ENCODE data around the gene TACSTD2. TPM values are rescaled to one million over a fixed set of nuclear protein-coding genes. Genes with fewer than 3 reads are reported as not detected.

The TACSTD2 gene, protein sequence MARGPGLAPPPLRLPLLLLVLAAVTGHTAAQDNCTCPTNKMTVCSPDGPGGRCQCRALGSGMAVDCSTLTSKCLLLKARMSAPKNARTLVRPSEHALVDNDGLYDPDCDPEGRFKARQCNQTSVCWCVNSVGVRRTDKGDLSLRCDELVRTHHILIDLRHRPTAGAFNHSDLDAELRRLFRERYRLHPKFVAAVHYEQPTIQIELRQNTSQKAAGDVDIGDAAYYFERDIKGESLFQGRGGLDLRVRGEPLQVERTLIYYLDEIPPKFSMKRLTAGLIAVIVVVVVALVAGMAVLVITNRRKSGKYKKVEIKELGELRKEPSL
- total RNA-seq (2016; rRNA removed; fragmentation: Illumina TruSeq; extraction: Trizol) (not detected in 2 replicates), polyA plus RNA-seq (2011; rRNA removed) (not detected in 2 replicates), polyA minus RNA-seq (2011; rRNA and poly(A)+ RNA removed; ENCODE audit: low replicate concordance) (0.94 TPM in 1 of 2 replicates, not detected in the other), Bru-seq, nascent RNA (percentile 21 among the genes with signal in this experiment), BruChase-seq, experiment 1, labeled RNA remaining after a 6-hour chase (percentile 33 among the genes with signal in this experiment), BruChase-seq, experiment 2, labeled RNA remaining after a 2-hour chase (percentile 23 among the genes with signal in this experiment)
- total RNA-seq (2016; cell fraction: cytosol; rRNA removed; fragmentation: Illumina TruSeq; extraction: Trizol; ENCODE audit: low read depth), result not detected in 2 replicates
- total RNA-seq (2016; cell fraction: insoluble cytoplasmic fraction; rRNA removed; fragmentation: Illumina TruSeq; extraction: Trizol), result not detected in 2 replicates
- total RNA-seq (2016; cell fraction: membrane; rRNA removed; fragmentation: Illumina TruSeq; extraction: Trizol), result not detected in 2 replicates
- not detected in 2 replicates for total RNA-seq (2016; cell fraction: nucleus; rRNA removed; fragmentation: Illumina TruSeq; extraction: Trizol)
- polyA plus RNA-seq (2011; cell fraction: cytosol; rRNA removed), result not detected in 2 replicates
- polyA plus RNA-seq (2011; cell fraction: nucleus; rRNA removed), result 0.09 and 0.10 TPM in 2 replicates
- polyA plus RNA-seq (2012), result not detected in 2 replicates
- polyA plus RNA-seq (2016; cell fraction: cytosol; fragmentation: Illumina TruSeq; extraction: Trizol; ENCODE audit: low read depth), result not detected in 2 replicates
- not detected in 2 replicates for polyA plus RNA-seq (2016; cell fraction: insoluble cytoplasmic fraction; fragmentation: Illumina TruSeq; extraction: Trizol; ENCODE audit: low read depth)
- polyA plus RNA-seq (2016; cell fraction: membrane; fragmentation: Illumina TruSeq; extraction: Trizol; ENCODE audit: low read depth), result not detected in 2 replicates
- polyA plus RNA-seq (2016; cell fraction: nucleus; fragmentation: Illumina TruSeq; extraction: Trizol; ENCODE audit: insufficient read depth, low read depth), result not detected in 2 replicates
- polyA minus RNA-seq (2011; cell fraction: cytosol; rRNA and poly(A)+ RNA removed), result not detected in 2 replicates
- polyA minus RNA-seq (2011; cell fraction: nucleus; rRNA and poly(A)+ RNA removed), result not detected in 2 replicates
- long read RNA-seq, experiment 1, result 0 reads
- long read RNA-seq, experiment 2, result 0 reads

DNA sequence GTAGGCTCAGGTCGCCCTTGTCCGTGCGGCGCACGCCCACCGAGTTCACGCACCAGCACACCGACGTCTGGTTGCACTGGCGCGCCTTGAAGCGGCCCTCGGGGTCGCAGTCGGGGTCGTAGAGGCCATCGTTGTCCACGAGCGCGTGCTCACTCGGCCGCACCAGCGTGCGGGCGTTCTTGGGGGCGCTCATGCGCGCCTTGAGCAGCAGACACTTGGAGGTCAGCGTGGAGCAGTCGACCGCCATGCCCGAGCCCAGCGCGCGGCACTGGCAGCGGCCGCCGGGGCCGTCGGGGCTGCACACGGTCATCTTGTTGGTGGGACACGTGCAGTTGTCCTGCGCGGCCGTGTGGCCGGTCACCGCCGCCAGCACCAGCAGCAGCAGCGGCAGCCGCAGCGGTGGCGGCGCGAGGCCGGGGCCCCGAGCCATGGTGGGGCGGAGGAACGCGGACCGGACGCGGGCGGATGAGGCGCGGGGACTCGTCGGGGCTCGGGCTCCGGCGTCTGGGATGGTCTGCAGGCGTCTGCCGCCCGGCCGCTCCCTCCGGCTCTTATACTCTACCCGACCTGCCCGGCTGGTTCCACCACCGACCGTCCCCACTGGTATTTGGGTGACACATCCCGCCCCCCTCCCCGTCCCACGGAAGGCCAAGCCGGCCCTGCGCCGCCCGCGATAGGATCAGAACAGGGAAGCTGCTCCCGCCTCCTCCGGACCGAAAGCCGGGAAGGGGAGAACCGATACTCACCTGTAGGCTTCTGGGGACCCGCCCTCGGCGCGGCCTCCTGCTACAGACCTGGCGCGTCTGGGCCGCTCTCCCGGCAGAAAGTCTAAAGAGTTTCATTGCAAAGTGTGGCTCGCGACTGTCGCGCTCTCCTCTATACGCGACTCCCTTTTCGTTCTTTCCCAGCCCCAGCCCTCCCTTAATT is at the start of gene TACSTD2:
TACSTD2 (minus strand) TSS at position 526 of the 927 bp plus-strand sequence; CDS start at position 430, 96 bp downstream.
- BruUV-seq (replicated peaks), result no TSS peak
- in situ Hi-C loops (cut with HindIII; ENCODE audit: extremely low pct_ligation_motif_present, low pct_unique_long_range_greater_than_20kb), result no loop called here
- H4K20me1 ChIP-seq (ENCODE audit: insufficient read depth, low read length), result no peaks in the 10 kb centered on the region
- DNase-seq (ENCODE audit: low spot score) (no peak), ATAC-seq (peak; percentile 47; the same call in 1 of the 3 replicates), FAIRE-seq (no peak)
- WGBS (ENCODE audit: low lambda C conversion rate), result 71% methylated on average over 62 of the region's 107 CpGs
- ChIA-PET CTCF (ENCODE audit: low intra/inter-chr PET ratio, low total read pairs) (no interaction called here), POLR2A (no interaction called here)
- no peaks in the 10 kb centered on the region for H3K36me3 ChIP-seq (replicated peaks in 1 of 2; ENCODE audit: control insufficient read depth in 1 of 2, insufficient read depth in 2 of 2, low read length in 2 of 2)
- no peaks in the 10 kb centered on the region for H3K9me3 ChIP-seq (ENCODE audit: low read length)
- H3K4me3 ChIP-seq (replicated peaks in 1 of 3; ENCODE audit: insufficient read depth in 1 of 3, low read depth in 2 of 3, low read length in 3 of 3), result no peak within 1 kb of the TSS
- H3K4me2 ChIP-seq (ENCODE audit: low read depth, low read length), result 0 out of 2 replicates have a peak within 1 kb of the TSS, but pooled peaks have one; percentile 12
- H3K4me1 ChIP-seq (ENCODE audit: insufficient read depth, low read length), result peaks cover 10% of the 10 kb centered on the region
- H3K9ac ChIP-seq (ENCODE audit: insufficient read depth, low read depth, low read length), result no peak within 1 kb of the TSS
- no peak within 1 kb of the TSS for H2AFZ ChIP-seq (ENCODE audit: low read length)
- H3K27ac ChIP-seq (ENCODE audit: extremely low read length, insufficient read depth, low read length), result no peak within 1 kb of the TSS
- H3K27me3 ChIP-seq (ENCODE audit: control insufficient read depth in 1 of 2, insufficient read depth in 2 of 2, low read length in 2 of 2), result peaks cover 0 to 3% of the 10 kb centered on the region in 2 experiments; a peak in 2 of 5 replicates
- intact Hi-C loops (cut with micrococcal nuclease; ENCODE audit: unreplicated experiment), result no loop called here
- no peaks in the 10 kb centered on the region for H3K79me2 ChIP-seq (ENCODE audit: insufficient read depth, low read length)
- TF ChIP-seq EHMT2 (IDR thresholded peaks at IDR 0.05; ENCODE audit: borderline replicate concordance, low read depth, low read length) (no peak), ZNF264 (CRISPR knock-in tag; IDR thresholded peaks at IDR 0.05) (no peak), NCOA5 (CRISPR knock-in tag; IDR thresholded peaks at IDR 0.05) (no peak), ZFP82 (CRISPR knock-in tag; IDR thresholded peaks at IDR 0.05; ENCODE audit: borderline replicate concordance) (no peak), ZNF253 (CRISPR knock-in tag; IDR thresholded peaks at IDR 0.05; ENCODE audit: borderline replicate concordance) (no peak), SPEN (CRISPR knock-in tag; IDR thresholded peaks at IDR 0.05; ENCODE audit: low read depth) (no peak), XBP1 (CRISPR knock-in tag; IDR thresholded peaks at IDR 0.05) (no peak), NONO (IDR thresholded peaks at IDR 0.05) (no peak), NONO (CRISPR knock-in tag; conservative IDR thresholded peaks at IDR 0.05) (no peak)
- TF ChIP-seq, protein P1, sequence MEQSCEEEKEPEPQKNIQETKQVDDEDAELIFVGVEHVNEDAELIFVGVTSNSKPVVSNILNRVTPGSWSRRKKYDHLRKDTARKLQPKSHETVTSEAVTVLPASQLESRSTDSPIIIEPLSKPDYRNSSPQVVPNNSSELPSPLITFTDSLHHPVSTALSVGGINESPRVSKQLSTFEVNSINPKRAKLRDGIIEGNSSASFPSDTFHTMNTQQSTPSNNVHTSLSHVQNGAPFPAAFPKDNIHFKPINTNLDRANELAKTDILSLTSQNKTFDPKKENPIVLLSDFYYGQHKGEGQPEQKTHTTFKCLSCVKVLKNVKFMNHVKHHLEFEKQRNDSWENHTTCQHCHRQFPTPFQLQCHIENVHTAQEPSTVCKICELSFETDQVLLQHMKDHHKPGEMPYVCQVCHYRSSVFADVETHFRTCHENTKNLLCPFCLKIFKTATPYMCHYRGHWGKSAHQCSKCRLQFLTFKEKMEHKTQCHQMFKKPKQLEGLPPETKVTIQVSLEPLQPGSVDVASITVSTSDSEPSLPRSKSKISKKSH (CRISPR knock-in tag; IDR thresholded peaks at IDR 0.05; ENCODE audit: borderline replicate concordance), result no peak
- TF ChIP-seq, protein P2, sequence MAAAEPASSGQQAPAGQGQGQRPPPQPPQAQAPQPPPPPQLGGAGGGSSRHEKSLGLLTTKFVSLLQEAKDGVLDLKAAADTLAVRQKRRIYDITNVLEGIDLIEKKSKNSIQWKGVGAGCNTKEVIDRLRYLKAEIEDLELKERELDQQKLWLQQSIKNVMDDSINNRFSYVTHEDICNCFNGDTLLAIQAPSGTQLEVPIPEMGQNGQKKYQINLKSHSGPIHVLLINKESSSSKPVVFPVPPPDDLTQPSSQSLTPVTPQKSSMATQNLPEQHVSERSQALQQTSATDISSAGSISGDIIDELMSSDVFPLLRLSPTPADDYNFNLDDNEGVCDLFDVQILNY (CRISPR knock-in tag; conservative IDR thresholded peaks at IDR 0.05), result no peak
- TF ChIP-seq, protein P3, sequence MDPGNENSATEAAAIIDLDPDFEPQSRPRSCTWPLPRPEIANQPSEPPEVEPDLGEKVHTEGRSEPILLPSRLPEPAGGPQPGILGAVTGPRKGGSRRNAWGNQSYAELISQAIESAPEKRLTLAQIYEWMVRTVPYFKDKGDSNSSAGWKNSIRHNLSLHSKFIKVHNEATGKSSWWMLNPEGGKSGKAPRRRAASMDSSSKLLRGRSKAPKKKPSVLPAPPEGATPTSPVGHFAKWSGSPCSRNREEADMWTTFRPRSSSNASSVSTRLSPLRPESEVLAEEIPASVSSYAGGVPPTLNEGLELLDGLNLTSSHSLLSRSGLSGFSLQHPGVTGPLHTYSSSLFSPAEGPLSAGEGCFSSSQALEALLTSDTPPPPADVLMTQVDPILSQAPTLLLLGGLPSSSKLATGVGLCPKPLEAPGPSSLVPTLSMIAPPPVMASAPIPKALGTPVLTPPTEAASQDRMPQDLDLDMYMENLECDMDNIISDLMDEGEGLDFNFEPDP (CRISPR knock-in tag; conservative IDR thresholded peaks at IDR 0.05), result no peak

All from HepG2 (cell line).